ENCODE results near the gene BCL2. TPM values are rescaled to one million over a fixed set of nuclear protein-coding genes. Genes with fewer than 3 reads are reported as not detected.
A peak's percentile ranks its signal among the peaks of the same experiment; 100 is the strongest.

Gene BCL2
- total RNA-seq, 2 donors from 2014 or later = 14.8 to 38.4 TPM

GRCh38 chr18:63218472-63218871 is 101.1 kb downstream of the BCL2 start:
- Histone ChIP-seq H3K36me3 (no peaks in the 10 kb centered on the region), H3K27me3 (replicated peaks; ENCODE audit: insufficient read depth) (no peaks in the 10 kb centered on the region), H3K9me3 (no peaks in the 10 kb centered on the region), H3K4me3 (no peak overlapping the region), H3K4me1 (replicated peaks) (peaks cover 5% of the 10 kb centered on the region), H3K27ac (no peak overlapping the region)
- DNase-seq (ENCODE audit: low spot score) = no peak
- intact Hi-C loops (cut with DNase I) = no loop called here
- TF ChIP-seq POLR2A (IDR thresholded peaks at IDR 0.05) = no peak
- TF ChIP-seq, protein P1, sequence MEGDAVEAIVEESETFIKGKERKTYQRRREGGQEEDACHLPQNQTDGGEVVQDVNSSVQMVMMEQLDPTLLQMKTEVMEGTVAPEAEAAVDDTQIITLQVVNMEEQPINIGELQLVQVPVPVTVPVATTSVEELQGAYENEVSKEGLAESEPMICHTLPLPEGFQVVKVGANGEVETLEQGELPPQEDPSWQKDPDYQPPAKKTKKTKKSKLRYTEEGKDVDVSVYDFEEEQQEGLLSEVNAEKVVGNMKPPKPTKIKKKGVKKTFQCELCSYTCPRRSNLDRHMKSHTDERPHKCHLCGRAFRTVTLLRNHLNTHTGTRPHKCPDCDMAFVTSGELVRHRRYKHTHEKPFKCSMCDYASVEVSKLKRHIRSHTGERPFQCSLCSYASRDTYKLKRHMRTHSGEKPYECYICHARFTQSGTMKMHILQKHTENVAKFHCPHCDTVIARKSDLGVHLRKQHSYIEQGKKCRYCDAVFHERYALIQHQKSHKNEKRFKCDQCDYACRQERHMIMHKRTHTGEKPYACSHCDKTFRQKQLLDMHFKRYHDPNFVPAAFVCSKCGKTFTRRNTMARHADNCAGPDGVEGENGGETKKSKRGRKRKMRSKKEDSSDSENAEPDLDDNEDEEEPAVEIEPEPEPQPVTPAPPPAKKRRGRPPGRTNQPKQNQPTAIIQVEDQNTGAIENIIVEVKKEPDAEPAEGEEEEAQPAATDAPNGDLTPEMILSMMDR (IDR thresholded peaks at IDR 0.05) = no peak
- no peak for TF ChIP-seq POLR2AphosphoS5 (IDR thresholded peaks at IDR 0.05)

DNA sequence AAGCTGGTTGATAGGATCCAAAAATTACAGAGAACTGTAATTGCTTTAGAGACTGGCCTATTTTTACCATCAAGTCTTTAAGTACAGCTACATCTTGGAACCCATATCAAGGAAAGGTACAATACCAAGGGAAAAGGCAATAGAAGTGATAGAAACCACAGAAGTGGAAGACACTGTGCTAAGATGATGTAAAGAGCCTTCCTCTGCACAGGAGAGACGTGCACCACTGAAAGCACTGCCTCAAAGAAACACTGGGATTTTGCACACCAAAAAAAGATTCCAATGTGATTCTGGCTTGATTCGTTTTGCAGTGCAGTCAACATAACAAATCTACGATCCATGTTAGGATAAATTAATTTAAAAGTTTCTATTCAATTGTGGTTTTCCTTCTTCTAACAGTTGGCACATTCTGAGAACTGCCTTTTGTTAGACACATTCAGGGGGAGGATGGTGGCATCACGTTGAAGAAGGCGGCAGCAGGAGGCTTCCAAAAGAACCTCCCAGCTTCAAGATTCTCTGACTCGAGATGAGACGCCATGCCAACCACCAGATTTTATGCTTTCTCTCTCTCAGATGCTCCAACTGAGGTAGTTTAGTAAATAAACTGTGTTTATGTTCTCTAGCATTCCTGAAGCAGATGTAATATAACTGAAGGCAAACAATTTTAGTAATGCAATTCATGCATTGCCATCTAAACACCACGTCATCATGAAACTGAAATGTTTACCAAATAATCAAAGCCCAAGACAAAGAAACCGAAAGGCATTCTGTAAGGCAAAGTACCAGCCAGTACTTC is 102.9 kb downstream of the BCL2 start:
- DNase-seq (ENCODE audit: low spot score) = no peak
- H3K27ac ChIP-seq = peak overlapping the region in 1 of 2 donors; percentile 23
- peaks cover 5% of the 10 kb centered on the region for H3K4me1 ChIP-seq (replicated peaks)
- intact Hi-C loops (cut with DNase I) = no loop called here
- H3K27me3 ChIP-seq (replicated peaks; ENCODE audit: insufficient read depth) = no peaks in the 10 kb centered on the region
- no peaks in the 10 kb centered on the region for H3K36me3 ChIP-seq
- 34% methylated on average over 9 of the region's 9 CpGs for WGBS
- H3K4me3 ChIP-seq = peak overlapping the region in 1 of 2 donors; percentile 9
- no peak for TF ChIP-seq POLR2AphosphoS5 (IDR thresholded peaks at IDR 0.05)
- TF ChIP-seq, protein P1 (IDR thresholded peaks at IDR 0.05) = no peak
- no peak for TF ChIP-seq POLR2A (IDR thresholded peaks at IDR 0.05)
- no peaks in the 10 kb centered on the region for H3K9me3 ChIP-seq

GRCh38 chr18:63213936-63214671 is 105.5 kb downstream of the BCL2 start:
- DNase-seq (ENCODE audit: low spot score) = no peak
- no peaks in the 10 kb centered on the region for H3K36me3 ChIP-seq
- intact Hi-C loops (cut with DNase I) = no loop called here
- 89% methylated on average over 8 of the region's 8 CpGs for WGBS
- H3K4me3 ChIP-seq = no peak overlapping the region
- TF ChIP-seq, protein P1 (IDR thresholded peaks at IDR 0.05) = no peak
- TF ChIP-seq POLR2AphosphoS5 (IDR thresholded peaks at IDR 0.05) (no peak), POLR2A (IDR thresholded peaks at IDR 0.05) (no peak)
- peaks cover 5% of the 10 kb centered on the region for H3K4me1 ChIP-seq (replicated peaks)
- H3K9me3 ChIP-seq = no peaks in the 10 kb centered on the region
- H3K27me3 ChIP-seq (replicated peaks; ENCODE audit: insufficient read depth) = no peaks in the 10 kb centered on the region
- no peak overlapping the region for H3K27ac ChIP-seq

- peaks cover 5% of the 10 kb centered on the region for H3K4me1 ChIP-seq (replicated peaks)
- H3K27ac ChIP-seq = no peak overlapping the region
- DNase-seq (ENCODE audit: low spot score) = no peak
- TF ChIP-seq, protein P1 (IDR thresholded peaks at IDR 0.05) = no peak
- TF ChIP-seq POLR2A (IDR thresholded peaks at IDR 0.05) (no peak), POLR2AphosphoS5 (IDR thresholded peaks at IDR 0.05) (no peak)
- H3K36me3 ChIP-seq = no peaks in the 10 kb centered on the region
- H3K4me3 ChIP-seq = no peak overlapping the region
- WGBS = 91% methylated on average over 6 of the region's 6 CpGs
- H3K9me3 ChIP-seq = no peaks in the 10 kb centered on the region
- H3K27me3 ChIP-seq (replicated peaks; ENCODE audit: insufficient read depth) = no peaks in the 10 kb centered on the region
- intact Hi-C loops (cut with DNase I) = no loop called here
Measured at GRCh38 chr18:63213331-63213900, 106.2 kb downstream of the BCL2 start.

Measured in prostate gland (tissue), 2 donors.